ENCODE results near the gene TAF11L12. TPM values are rescaled to one million over a fixed set of nuclear protein-coding genes. Genes with fewer than 3 reads are reported as not detected.

Gene TAF11L12
- total RNA-seq, result not detected

GRCh38 chr5:17610092-17610491, at the start of gene TAF11L12:
Gene TAF11L12 (plus strand): TSS chr5:17610392.

GRCh38 chr5:17585658-17586057, 24.5 kb upstream of the TAF11L12 start, which contains the start of gene TAF11L7:
Gene TAF11L7 (minus strand): TSS chr5:17585758.

DNA sequence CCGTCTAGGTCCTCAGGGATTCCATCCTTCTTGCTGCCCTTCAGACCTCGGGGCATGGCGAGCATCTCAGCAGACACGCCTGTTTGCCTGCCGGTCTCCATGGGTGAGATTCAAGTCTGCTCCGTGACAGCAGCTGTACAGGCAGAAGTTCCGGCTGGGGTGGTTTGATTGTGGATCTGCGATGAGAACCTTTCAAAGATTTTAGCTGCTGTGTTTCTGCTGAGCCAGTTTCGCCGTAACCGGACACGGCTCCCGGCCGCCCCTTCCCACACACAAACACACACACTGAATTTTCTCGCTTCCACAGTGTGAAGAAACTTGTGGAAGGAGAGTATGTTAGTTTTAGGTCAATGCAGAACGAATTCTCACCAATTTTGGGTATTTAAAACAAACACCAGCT, 19.3 kb upstream of the TAF11L12 start, which contains the start of gene TAF11L8:
TSS of gene TAF11L8 (minus strand) at position 101 of the 400 bp plus-strand sequence.

DNA sequence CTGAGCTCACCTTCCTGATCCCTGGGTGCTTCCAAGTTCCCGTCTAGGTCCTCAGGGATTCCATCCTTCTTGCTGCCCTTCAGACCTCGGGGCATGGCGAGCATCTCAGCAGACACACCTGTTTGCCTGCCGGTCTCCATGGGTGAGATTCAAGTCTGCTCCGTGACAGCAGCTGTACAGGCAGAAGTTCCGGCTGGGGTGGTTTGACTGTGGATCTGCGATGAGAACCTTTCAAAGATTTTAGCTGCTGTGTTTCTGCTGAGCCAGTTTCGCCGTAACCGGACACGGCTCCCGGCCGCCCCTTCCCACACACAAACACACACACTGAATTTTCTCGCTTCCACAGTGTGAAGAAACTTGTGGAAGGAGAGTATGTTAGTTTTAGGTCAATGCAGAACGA, 15.9 kb upstream of the TAF11L12 start, which contains the start of gene TAF11L9:
TSS of gene TAF11L9 (minus strand) at position 140 of the 400 bp plus-strand sequence.

DNA sequence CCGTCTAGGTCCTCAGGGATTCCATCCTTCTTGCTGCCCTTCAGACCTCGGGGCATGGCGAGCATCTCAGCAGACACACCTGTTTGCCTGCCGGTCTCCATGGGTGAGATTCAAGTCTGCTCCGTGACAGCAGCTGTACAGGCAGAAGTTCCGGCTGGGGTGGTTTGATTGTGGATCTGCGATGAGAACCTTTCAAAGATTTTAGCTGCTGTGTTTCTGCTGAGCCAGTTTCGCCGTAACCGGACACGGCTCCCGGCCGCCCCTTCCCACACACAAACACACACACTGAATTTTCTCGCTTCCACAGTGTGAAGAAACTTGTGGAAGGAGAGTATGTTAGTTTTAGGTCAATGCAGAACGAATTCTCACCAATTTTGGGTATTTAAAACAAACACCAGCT, 12.5 kb upstream of the TAF11L12 start, which contains the start of gene TAF11L10:
TSS of gene TAF11L10 (minus strand) at position 101 of the 400 bp plus-strand sequence.

DNA sequence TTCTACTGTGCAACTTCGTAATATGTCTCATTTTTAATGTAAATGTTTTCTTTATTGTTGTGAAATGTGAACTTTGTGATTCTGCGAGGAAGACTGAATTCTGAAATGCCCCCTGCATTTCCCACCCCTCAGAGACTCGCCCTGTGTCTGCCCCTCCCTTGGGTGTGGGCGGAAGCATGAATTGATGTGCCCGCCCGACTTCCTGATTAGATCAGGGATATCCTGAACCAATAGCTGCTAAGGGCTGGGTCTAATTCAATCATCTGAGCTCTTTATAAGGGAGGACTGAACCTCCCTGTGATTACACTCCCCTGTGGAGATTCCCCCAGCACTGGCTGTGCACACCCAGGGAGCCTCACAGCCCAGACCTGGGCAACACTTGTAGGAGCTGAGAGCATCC, 6.3 kb upstream of the TAF11L12 start, which contains the start of gene TAF11L11:
TSS of gene TAF11L11 (plus strand) at position 304 of the 400 bp plus-strand sequence.

GRCh38 chr5:17631788-17632187, 21.6 kb downstream of the TAF11L12 start, which contains the start of gene TAF11L13:
Gene TAF11L13 (plus strand): TSS chr5:17632088.

GRCh38 chr5:17634160-17634559, 24.0 kb downstream of the TAF11L12 start, which contains the start of gene TAF11L14:
Gene TAF11L14 (plus strand): TSS chr5:17634460.

Other genes with a start within 250 kb of the TAF11L12 start
- not detected for gene TAF11L2, start 112.2 kb upstream of the TAF11L12 start, total RNA-seq
- gene TAF11L3, start 92.0 kb upstream of the TAF11L12 start, total RNA-seq, result not detected
- not detected for gene TAF11L4, start 88.6 kb upstream of the TAF11L12 start, total RNA-seq
- not detected for gene TAF11L5, start 85.2 kb upstream of the TAF11L12 start, total RNA-seq
- not detected for gene TAF11L6, start 81.7 kb upstream of the TAF11L12 start, total RNA-seq
- gene TAF11L7, start 24.6 kb upstream of the TAF11L12 start, total RNA-seq, result not detected
- gene TAF11L8, start 19.4 kb upstream of the TAF11L12 start, total RNA-seq, result not detected
- gene TAF11L9, start 16.0 kb upstream of the TAF11L12 start, total RNA-seq, result not detected
- gene TAF11L10, start 12.6 kb upstream of the TAF11L12 start, total RNA-seq, result not detected
- not detected for gene TAF11L11, start 6.2 kb upstream of the TAF11L12 start, total RNA-seq
- not detected for gene TAF11L13, start 21.7 kb downstream of the TAF11L12 start, total RNA-seq
- not detected for gene TAF11L14, start 24.1 kb downstream of the TAF11L12 start, total RNA-seq